ENCODE data around the gene CA5A.
A peak's percentile ranks its signal among the peaks of the same experiment; 100 is the strongest.
"Not testable (repeated sequence)": the region's sequence is repeated elsewhere in the genome, so short reads cannot be mapped to it uniquely, and the experiment has no call there.

CA5A gene

DNA sequence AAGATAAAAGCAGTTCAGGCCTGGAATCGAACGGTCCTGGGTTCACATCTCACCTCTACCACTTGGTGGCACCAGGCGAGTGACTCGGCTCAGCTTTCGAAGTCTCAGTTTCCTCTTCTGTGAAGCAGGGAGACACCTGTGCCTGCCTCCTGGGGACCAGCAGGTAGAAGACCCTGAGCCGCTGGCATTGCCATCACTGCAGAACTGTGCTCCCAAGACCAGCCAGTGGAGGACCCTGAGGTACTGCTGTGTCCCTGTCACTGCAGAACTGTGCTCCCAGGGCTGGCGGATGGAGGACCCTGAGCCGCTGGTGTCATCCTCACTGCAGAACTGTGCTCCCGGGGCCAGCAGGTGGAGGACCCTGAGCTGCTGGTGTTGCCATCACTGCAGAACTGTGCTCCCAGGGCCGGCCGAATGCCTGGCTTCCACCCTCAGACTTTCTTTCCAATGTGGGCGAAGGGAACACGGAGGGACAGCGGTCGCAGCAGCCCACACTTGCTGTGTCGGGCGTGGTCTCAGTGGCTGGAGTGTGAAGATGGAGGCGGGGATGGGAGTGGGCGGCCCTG is 58.3 kb downstream of the CA5A start:
- Histone ChIP-seq H3K4me2 (ENCODE audit: low read length) (no peak overlapping the region), H2BK120ac (ENCODE audit: insufficient read depth, low read length, poor library complexity) (no peak overlapping the region), H2AK5ac (ENCODE audit: low read length) (no peak overlapping the region), H3K9me3 (ENCODE audit: insufficient read depth, low read depth, low read length) (peaks cover 5% of the 10 kb centered on the region), H3K36me3 (ENCODE audit: control insufficient read depth in 1 of 2, insufficient read depth in 2 of 2, low read length in 2 of 2) (no peaks in the 10 kb centered on the region), H3K18ac (ENCODE audit: low read length) (no peak overlapping the region), H4K8ac (ENCODE audit: low read depth, low read length) (no peak overlapping the region), H3K27ac (ENCODE audit: low read depth, low read length) (no peak overlapping the region), H2BK5ac (ENCODE audit: low read depth, low read length, poor library complexity) (no peak overlapping the region), H2AFZ (ENCODE audit: insufficient read depth, low read length, poor library complexity) (no peak overlapping the region), H3K4ac (ENCODE audit: low read depth, low read length) (no peak overlapping the region), H3K23ac (ENCODE audit: low read length) (no peak overlapping the region), H4K91ac (ENCODE audit: low read depth, low read length) (no peak overlapping the region), H4K12ac (ENCODE audit: low read depth, low read length) (no peak overlapping the region), H3K14ac (ENCODE audit: low read length) (no peak overlapping the region), H3K27me3 (ENCODE audit: insufficient read depth, low read length) (no peaks in the 10 kb centered on the region), H3K79me1 (ENCODE audit: low read length) (no peaks in the 10 kb centered on the region), H3K79me2 (ENCODE audit: control insufficient read depth, insufficient read depth, low read length, poor library complexity) (no peaks in the 10 kb centered on the region), H2BK12ac (ENCODE audit: low read length) (no peak overlapping the region), H3K4me1 (ENCODE audit: control insufficient read depth in 1 of 2, insufficient read depth in 2 of 2, low read length in 2 of 2) (peaks cover 10 to 16% of the 10 kb centered on the region in 2 experiments), H3K4me3 (ENCODE audit: low read depth, low read length) (no peak overlapping the region), H3K9ac (ENCODE audit: low read length) (no peak overlapping the region)
- DNase-seq, result peak in 1 of 2 donors; percentile 29
- no CpG with 5 or more reads among the region's 19 CpGs for WGBS (ENCODE audit: extremely low coverage, insufficient coverage, insufficient read length)

DNA sequence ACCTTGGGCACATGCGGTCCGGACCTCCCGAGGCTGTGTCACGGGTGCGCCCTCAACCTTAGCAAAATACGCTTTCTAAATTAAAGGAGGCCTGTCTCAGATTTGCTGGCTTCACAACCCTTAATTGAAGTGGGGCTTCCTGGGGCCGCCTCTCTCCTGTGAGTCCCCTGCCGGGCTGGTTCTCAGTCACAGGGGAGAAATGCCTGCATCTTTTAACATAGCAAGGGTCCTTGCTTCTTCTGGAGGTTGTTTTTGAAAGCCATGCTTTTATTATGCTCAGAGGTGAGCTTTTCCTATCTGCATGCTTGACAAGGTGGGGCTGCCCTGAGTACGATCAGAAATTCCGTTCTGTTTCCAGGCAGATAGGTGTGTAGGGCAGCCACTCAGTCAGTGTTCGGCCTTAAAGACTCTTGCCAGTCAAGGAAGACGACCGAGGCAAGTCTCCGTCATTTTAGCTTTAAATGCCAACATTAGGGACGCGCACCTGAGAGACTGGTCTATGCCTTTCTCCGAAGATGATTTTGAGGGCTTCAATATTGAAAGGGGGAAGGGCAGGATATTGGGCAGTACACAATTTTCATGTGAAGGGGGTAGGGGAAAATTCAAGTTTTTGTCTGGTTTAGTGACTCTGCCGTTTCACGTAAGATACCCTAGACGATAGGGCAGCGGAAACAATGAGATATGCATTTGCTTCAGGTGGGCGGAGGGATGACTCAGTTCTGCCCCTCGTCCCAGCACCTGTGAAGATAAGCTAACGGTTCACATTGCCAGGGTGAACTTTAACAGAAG is 61.5 kb downstream of the CA5A start:
- Histone ChIP-seq H2BK120ac (ENCODE audit: insufficient read depth, low read length, poor library complexity) (no peak overlapping the region), H3K9me3 (ENCODE audit: insufficient read depth, low read depth, low read length) (peaks cover 5% of the 10 kb centered on the region), H4K91ac (ENCODE audit: low read depth, low read length) (no peak overlapping the region), H3K18ac (ENCODE audit: low read length) (no peak overlapping the region), H3K4me1 (ENCODE audit: control insufficient read depth in 1 of 2, insufficient read depth in 2 of 2, low read length in 2 of 2) (peaks cover 20 to 21% of the 10 kb centered on the region in 2 experiments), H4K12ac (ENCODE audit: low read depth, low read length) (no peak overlapping the region), H3K36me3 (ENCODE audit: control insufficient read depth in 1 of 2, insufficient read depth in 2 of 2, low read length in 2 of 2) (no peaks in the 10 kb centered on the region), H3K27ac (ENCODE audit: low read depth, low read length) (no peak overlapping the region), H2BK12ac (ENCODE audit: low read length) (peak overlapping the region; percentile 23), H2AFZ (ENCODE audit: insufficient read depth, low read length, poor library complexity) (no peak overlapping the region), H3K79me1 (ENCODE audit: low read length) (peaks cover 18% of the 10 kb centered on the region), H3K27me3 (ENCODE audit: insufficient read depth, low read length) (no peaks in the 10 kb centered on the region), H3K79me2 (ENCODE audit: control insufficient read depth, insufficient read depth, low read length, poor library complexity) (peaks cover 4% of the 10 kb centered on the region), H3K23ac (ENCODE audit: low read length) (no peak overlapping the region), H3K4ac (ENCODE audit: low read depth, low read length) (no peak overlapping the region), H3K9ac (ENCODE audit: low read length) (no peak overlapping the region), H3K14ac (ENCODE audit: low read length) (no peak overlapping the region), H4K8ac (ENCODE audit: low read depth, low read length) (no peak overlapping the region), H2BK5ac (ENCODE audit: low read depth, low read length, poor library complexity) (no peak overlapping the region), H3K4me3 (ENCODE audit: low read depth, low read length) (no peak overlapping the region), H2AK5ac (ENCODE audit: low read length) (no peak overlapping the region), H3K4me2 (ENCODE audit: low read length) (no peak overlapping the region)
- DNase-seq, result no peak
- no CpG with 5 or more reads among the region's 24 CpGs for WGBS (ENCODE audit: extremely low coverage, insufficient coverage, insufficient read length)

DNA sequence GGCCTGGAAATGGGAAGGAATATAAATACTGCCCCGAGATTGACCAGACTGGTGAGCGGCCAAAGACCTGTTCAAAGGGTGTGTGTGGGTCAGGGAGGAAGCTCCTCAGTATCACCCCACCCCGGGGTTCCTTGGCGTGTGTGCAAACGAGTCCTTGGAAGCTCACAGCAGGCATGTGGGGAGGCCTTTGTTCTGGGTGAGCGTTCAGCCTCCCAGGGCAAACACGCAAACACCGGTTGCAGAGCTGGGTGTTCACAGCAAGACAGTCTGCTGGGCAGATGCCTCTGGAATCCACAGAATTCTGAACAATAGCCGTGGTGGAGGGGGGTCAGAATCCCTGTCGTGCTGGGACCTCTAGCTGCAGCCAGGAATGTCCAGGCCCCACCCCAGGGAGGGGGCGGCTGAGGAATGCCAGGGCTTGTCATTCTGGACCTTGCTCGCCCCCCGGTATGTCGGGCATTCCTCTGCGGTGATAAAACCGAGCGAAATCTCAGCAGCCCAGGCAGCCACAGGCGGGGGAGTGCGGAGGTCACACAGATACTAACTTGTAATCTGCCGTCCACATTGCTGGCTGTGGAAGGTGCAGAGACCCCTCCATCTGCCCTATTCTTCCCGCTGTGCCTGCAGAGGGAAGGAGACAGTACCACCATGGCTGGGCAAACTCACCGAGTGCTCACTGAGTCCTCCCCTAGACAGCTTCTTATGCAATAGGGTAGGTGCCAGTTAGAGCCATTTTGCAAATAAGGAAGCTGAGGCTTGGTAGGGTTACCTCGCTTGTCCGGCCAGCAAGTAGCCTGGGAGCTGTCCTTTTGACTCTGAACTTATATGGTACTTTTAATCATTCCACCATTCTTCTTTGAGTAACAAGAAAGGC is 65.7 kb downstream of the CA5A start:
- Histone ChIP-seq H3K79me2 (ENCODE audit: control insufficient read depth, insufficient read depth, low read length, poor library complexity) (peaks cover 28% of the 10 kb centered on the region), H3K14ac (ENCODE audit: low read length) (peak overlapping the region; percentile 86), H3K18ac (ENCODE audit: low read length) (peak overlapping the region; percentile 98), H2BK5ac (ENCODE audit: low read depth, low read length, poor library complexity) (peak overlapping the region; percentile 99), H4K91ac (ENCODE audit: low read depth, low read length) (peak overlapping the region; percentile 99), H3K27ac (ENCODE audit: low read depth, low read length) (peak overlapping the region; percentile 97), H3K4me1 (ENCODE audit: control insufficient read depth in 1 of 2, insufficient read depth in 2 of 2, low read length in 2 of 2) (peaks cover 30 to 34% of the 10 kb centered on the region in 2 experiments), H2AFZ (ENCODE audit: insufficient read depth, low read length, poor library complexity) (peak overlapping the region; percentile 62), H3K4me2 (ENCODE audit: low read length) (peak overlapping the region; percentile 40), H2AK5ac (ENCODE audit: low read length) (peak overlapping the region; percentile 99), H2BK120ac (ENCODE audit: insufficient read depth, low read length, poor library complexity) (peak overlapping the region; percentile 97), H2BK12ac (ENCODE audit: low read length) (peak overlapping the region; percentile 98), H3K4ac (ENCODE audit: low read depth, low read length) (peak overlapping the region; percentile 9), H4K8ac (ENCODE audit: low read depth, low read length) (peak overlapping the region; percentile 95), H3K79me1 (ENCODE audit: low read length) (peaks cover 36% of the 10 kb centered on the region)
- H3K36me3 ChIP-seq (ENCODE audit: control insufficient read depth in 1 of 2, insufficient read depth in 2 of 2, low read length in 2 of 2); H3K9me3 ChIP-seq (ENCODE audit: insufficient read depth, low read depth, low read length); H3K23ac ChIP-seq (ENCODE audit: low read length); H4K12ac ChIP-seq (ENCODE audit: low read depth, low read length); H3K9ac ChIP-seq (ENCODE audit: low read length); H3K4me3 ChIP-seq (ENCODE audit: low read depth, low read length); H3K27me3 ChIP-seq (ENCODE audit: insufficient read depth, low read length): not testable (repeated sequence)
- peak; percentile 61 to 72 for DNase-seq
- no CpG with 5 or more reads among the region's 24 CpGs for WGBS (ENCODE audit: extremely low coverage, insufficient coverage, insufficient read length)

DNA sequence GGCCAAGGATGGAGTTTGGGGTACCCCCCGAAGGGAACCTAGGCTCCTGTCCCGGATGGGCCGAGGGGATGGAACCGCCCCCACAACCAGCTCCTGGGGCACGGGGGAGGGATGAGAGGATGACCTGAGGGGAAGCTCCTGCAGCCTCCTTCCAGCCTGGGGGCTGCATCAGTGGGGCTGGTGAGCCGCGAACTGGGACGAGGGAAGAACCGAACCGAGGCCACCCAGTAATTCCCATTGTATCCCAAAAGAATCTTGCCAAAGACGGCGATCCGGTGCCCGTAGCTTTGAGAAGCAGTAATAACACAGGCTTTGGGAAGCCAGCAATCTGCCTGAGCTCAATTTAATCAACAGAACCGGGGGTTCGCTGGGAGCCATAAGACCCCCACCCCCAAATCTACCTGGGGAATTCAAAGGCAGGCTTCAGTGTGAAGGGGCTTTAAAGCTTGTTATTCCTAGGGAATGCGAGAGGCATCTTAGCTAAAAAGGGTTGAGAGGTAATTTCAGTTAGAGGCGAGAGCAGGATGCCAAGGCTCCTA is 66.4 kb downstream of the CA5A start:
- H3K79me1 ChIP-seq (ENCODE audit: low read length), result peaks cover 36% of the 10 kb centered on the region
- no CpG with 5 or more reads among the region's 18 CpGs for WGBS (ENCODE audit: extremely low coverage, insufficient coverage, insufficient read length)
- peak overlapping the region; percentile 95 for H3K4ac ChIP-seq (ENCODE audit: low read depth, low read length)
- H2BK12ac ChIP-seq (ENCODE audit: low read length), result peak overlapping the region; percentile 98
- not testable (repeated sequence) for DNase-seq; H3K9ac ChIP-seq (ENCODE audit: low read length); H3K36me3 ChIP-seq (ENCODE audit: control insufficient read depth in 1 of 2, insufficient read depth in 2 of 2, low read length in 2 of 2); H4K12ac ChIP-seq (ENCODE audit: low read depth, low read length); H3K4me3 ChIP-seq (ENCODE audit: low read depth, low read length); H3K9me3 ChIP-seq (ENCODE audit: insufficient read depth, low read depth, low read length); H3K23ac ChIP-seq (ENCODE audit: low read length); H3K27me3 ChIP-seq (ENCODE audit: insufficient read depth, low read length)
- peak overlapping the region; percentile 53 for H4K8ac ChIP-seq (ENCODE audit: low read depth, low read length)
- peak overlapping the region; percentile 91 for H3K18ac ChIP-seq (ENCODE audit: low read length)
- peaks cover 29% of the 10 kb centered on the region for H3K79me2 ChIP-seq (ENCODE audit: control insufficient read depth, insufficient read depth, low read length, poor library complexity)
- H2BK120ac ChIP-seq (ENCODE audit: insufficient read depth, low read length, poor library complexity), result peak overlapping the region; percentile 97
- H3K4me2 ChIP-seq (ENCODE audit: low read length), result peak overlapping the region; percentile 36
- peak overlapping the region; percentile 97 for H4K91ac ChIP-seq (ENCODE audit: low read depth, low read length)
- peak overlapping the region; percentile 59 for H2AFZ ChIP-seq (ENCODE audit: insufficient read depth, low read length, poor library complexity)
- H2AK5ac ChIP-seq (ENCODE audit: low read length), result peak overlapping the region; percentile 97
- H2BK5ac ChIP-seq (ENCODE audit: low read depth, low read length, poor library complexity), result peak overlapping the region; percentile 95
- H3K4me1 ChIP-seq (ENCODE audit: control insufficient read depth in 1 of 2, insufficient read depth in 2 of 2, low read length in 2 of 2), result peaks cover 29 to 31% of the 10 kb centered on the region in 2 experiments
- H3K27ac ChIP-seq (ENCODE audit: low read depth, low read length), result peak overlapping the region; percentile 97
- peak overlapping the region; percentile 86 for H3K14ac ChIP-seq (ENCODE audit: low read length)
